NOMO-1 (cell line): ENCODE results near the gene GAPVD1.

Experiments
- DNase-seq, 2 experiments: peaks; one replicate each; lab custom pipeline; 2025; ENCODE audit not compliant: unreplicated experiment in 2 of 2; lab: John Stamatoyannopoulos, UW

Gene GAPVD1

GRCh38 chr9:125400725-125401716 lies 139.4 kb downstream of the GAPVD1 start:
- DNase-seq = no peak

GRCh38 chr9:125404733-125405132 lies 143.1 kb downstream of the GAPVD1 start:
- no peak for DNase-seq

- no peak for DNase-seq
Measured at GRCh38 chr9:125405938-125406809, 144.5 kb downstream of the GAPVD1 start.

GRCh38 chr9:125406810-125407087 lies 145.1 kb downstream of the GAPVD1 start:
- DNase-seq = no peak

GRCh38 chr9:125407432-125407973 lies 145.9 kb downstream of the GAPVD1 start:
- DNase-seq = no peak

- peak; percentile 38 to 44 for DNase-seq
Measured at GRCh38 chr9:125407974-125408900, 146.6 kb downstream of the GAPVD1 start.

GRCh38 chr9:125409217-125409636 lies 147.6 kb downstream of the GAPVD1 start:
- DNase-seq = no peak

GRCh38 chr9:125409637-125410521 lies 148.3 kb downstream of the GAPVD1 start:
- peak in 1 of 2 experiments; percentile 20 for DNase-seq

- DNase-seq = no peak
Measured at GRCh38 chr9:125410522-125410894, 148.9 kb downstream of the GAPVD1 start.

GRCh38 chr9:125411171-125411756 lies 149.6 kb downstream of the GAPVD1 start:
- DNase-seq = no peak

- no peak for DNase-seq
Measured at GRCh38 chr9:125412166-125412565, 150.5 kb downstream of the GAPVD1 start.

- DNase-seq = no peak
Measured at GRCh38 chr9:125413579-125413978, 152.0 kb downstream of the GAPVD1 start.

GRCh38 chr9:125415583-125416460 lies 154.2 kb downstream of the GAPVD1 start:
- DNase-seq = no peak

GRCh38 chr9:125416517-125416916 lies 154.9 kb downstream of the GAPVD1 start:
- no peak for DNase-seq
